H9 (cell line): ENCODE results near the gene ZNF878. TPM values are rescaled to one million over a fixed set of nuclear protein-coding genes. Genes with fewer than 3 reads are reported as not detected.

Experiments
- DNase-seq: peaks from one replicate; pipeline ENCODE4 v3.0.0-alpha.2; 2017
- H2AFZ ChIP-seq: one replicate; pipeline ENCODE4 v1.6.1; 2013; ENCODE audit warnings: mild to moderate bottlenecking, low read length, control low read depth, moderate library complexity
- H2AK5ac ChIP-seq: 2 replicates; pipeline ENCODE4 v1.6.1; 2013; ENCODE audit warnings: low read length, control low read depth, mixed read lengths; ENCODE audit not compliant: insufficient read length
- H2BK120ac ChIP-seq: one replicate; pipeline ENCODE4 v1.6.1; 2013; ENCODE audit warnings: low read depth, mild to moderate bottlenecking, low read length, control low read depth, inconsistent platforms; ENCODE audit not compliant: poor library complexity, severe bottlenecking
- H2BK12ac ChIP-seq: 2 replicates; pipeline ENCODE4 v1.6.1; 2013; ENCODE audit warnings: low read length, control low read depth, mixed read lengths, low read depth; ENCODE audit not compliant: insufficient read length
- H2BK15ac ChIP-seq: 2 replicates; pipeline ENCODE4 v1.6.1; 2013; ENCODE audit warnings: low read depth, low read length, control low read depth
- H2BK20ac ChIP-seq: one replicate; pipeline ENCODE4 v1.6.1; 2013; ENCODE audit warnings: low read depth, mild to moderate bottlenecking, low read length, control low read depth, inconsistent platforms; ENCODE audit not compliant: poor library complexity, severe bottlenecking
- H2BK5ac ChIP-seq: 2 replicates; pipeline ENCODE4 v1.6.1; 2013; ENCODE audit warnings: low read length, control low read depth, mixed read lengths; ENCODE audit not compliant: insufficient read length
- H3K14ac ChIP-seq: 2 replicates; pipeline ENCODE4 v1.6.1; 2013; ENCODE audit warnings: low read length, control low read depth; ENCODE audit not compliant: insufficient read depth
- H3K18ac ChIP-seq: 2 replicates; pipeline ENCODE4 v1.6.1; 2013; ENCODE audit warnings: low read depth, mild to moderate bottlenecking, mixed read lengths, low read length, control low read depth; ENCODE audit not compliant: insufficient read length
- H3K23ac ChIP-seq: 2 replicates; pipeline ENCODE4 v1.6.1; 2013; ENCODE audit warnings: low read length, control low read depth, mixed read lengths, low read depth; ENCODE audit not compliant: insufficient read length
- H3K23me2 ChIP-seq: 2 replicates; pipeline ENCODE4 v1.6.1; 2013; ENCODE audit warnings: low read depth, mild to moderate bottlenecking, mixed read lengths, low read length, control low read depth; ENCODE audit not compliant: insufficient read length, poor library complexity, severe bottlenecking
- H3K27ac ChIP-seq: 2 replicates; pipeline ENCODE4 v1.5.1; 2013; ENCODE audit warnings: low read length, control low read depth, mixed read lengths, low read depth; ENCODE audit not compliant: insufficient read length
- H3K27me3 ChIP-seq: 2 replicates; pipeline ENCODE4 v1.6.1; 2013; ENCODE audit warnings: low read length, control low read depth, inconsistent platforms; ENCODE audit not compliant: insufficient read depth
- H3K4ac ChIP-seq: 2 replicates; pipeline ENCODE4 v1.6.1; 2013; ENCODE audit warnings: low read depth, mild to moderate bottlenecking, control low read depth, inconsistent platforms, low read length, moderate library complexity
- H3K4me1 ChIP-seq: 2 replicates; pipeline ENCODE4 v1.6.1; 2013; ENCODE audit warnings: low read length, control low read depth, inconsistent platforms; ENCODE audit not compliant: insufficient read depth
- H3K4me2 ChIP-seq: 2 replicates; pipeline ENCODE4 v1.6.1; 2013; ENCODE audit warnings: low read length, control low read depth, mixed read lengths; ENCODE audit not compliant: insufficient read length, insufficient read depth
- H3K56ac ChIP-seq: 2 replicates; pipeline ENCODE4 v1.6.1; 2013; ENCODE audit warnings: low read depth, mild to moderate bottlenecking, mixed read lengths, low read length, control low read depth; ENCODE audit not compliant: insufficient read length
- H3K79me1 ChIP-seq: 2 replicates; pipeline ENCODE4 v1.6.1; 2013; ENCODE audit warnings: low read depth, mild to moderate bottlenecking, moderate library complexity, low read length, control low read depth, inconsistent platforms; ENCODE audit not compliant: insufficient read depth, poor library complexity, severe bottlenecking
- H3K79me2 ChIP-seq: 2 replicates; pipeline ENCODE4 v1.6.1; 2013; ENCODE audit warnings: low read length, control low read depth, inconsistent platforms; ENCODE audit not compliant: insufficient read depth
- H3K9ac ChIP-seq: 2 replicates; pipeline ENCODE4 v1.6.1; 2013; ENCODE audit warnings: low read length, control low read depth, mixed read lengths; ENCODE audit not compliant: insufficient read length; ENCODE audit errors: extremely low read depth
- H3K9me3 ChIP-seq: one replicate; pipeline ENCODE4 v1.6.1; 2013; ENCODE audit warnings: low read depth, low read length, inconsistent platforms; ENCODE audit not compliant: control insufficient read depth
- H3T11ph ChIP-seq: one replicate; pipeline ENCODE4 v1.6.1; 2013; ENCODE audit warnings: mild to moderate bottlenecking, low read length, control low read depth, inconsistent platforms
- H4K20me1 ChIP-seq: one replicate; pipeline ENCODE4 v1.6.1; 2013; ENCODE audit not compliant: control insufficient read depth, insufficient read length, insufficient read depth
- H4K5ac ChIP-seq: 2 replicates; pipeline ENCODE4 v1.6.1; 2013; ENCODE audit warnings: low read depth, mild to moderate bottlenecking, mixed read lengths, low read length, control low read depth; ENCODE audit not compliant: insufficient read length
- H4K8ac ChIP-seq: replicated peaks from 2 replicates; pipeline ENCODE4 v1.6.1; 2013; ENCODE audit warnings: low read length, control low read depth, mixed read lengths, low read depth; ENCODE audit not compliant: insufficient read length
- H4K91ac ChIP-seq: 2 replicates; pipeline ENCODE4 v1.6.1; 2013; ENCODE audit warnings: low read depth, mild to moderate bottlenecking, moderate library complexity, mixed read lengths, low read length, control low read depth; ENCODE audit not compliant: insufficient read length
- H3K27ac Mint-ChIP-seq, 3 experiments: 2 replicates in 2 of 3; 3 replicates in 1 of 3; pipeline ENCODE4 v1.8.0; 2020 to 2021; ENCODE audit warnings: mixed read lengths in 3 of 3, mild to moderate bottlenecking in 1 of 3, moderate library complexity in 1 of 3
- H3K27me3 Mint-ChIP-seq: 2 replicates; pipeline ENCODE4 v1.8.0; 2021; ENCODE audit warnings: low read depth, mild to moderate bottlenecking, moderate library complexity, mixed read lengths
- H3K36me3 Mint-ChIP-seq, 3 experiments: 2 replicates in 2 of 3; 3 replicates in 1 of 3; pipeline ENCODE4 v1.8.0; 2020 to 2021; ENCODE audit warnings: low read depth in 3 of 3, mixed read lengths in 3 of 3; ENCODE audit not compliant: insufficient read depth in 1 of 3
- H3K4me1 Mint-ChIP-seq, 2 experiments: 2 replicates each; pipeline ENCODE4 v1.8.0; 2020; ENCODE audit warnings: mixed read lengths in 2 of 2
- H3K4me3 Mint-ChIP-seq, 2 experiments: 2 replicates in 1 of 2; 3 replicates in 1 of 2; pipeline ENCODE4 v1.8.0; 2020 to 2021; ENCODE audit warnings: mild to moderate bottlenecking in 2 of 2, mixed read lengths in 2 of 2, moderate library complexity in 1 of 2
- H3K9me3 Mint-ChIP-seq, 2 experiments: 2 replicates in 1 of 2; 3 replicates in 1 of 2; pipeline ENCODE4 v1.8.0; 2020; ENCODE audit warnings: mild to moderate bottlenecking in 2 of 2, mixed read lengths in 2 of 2, moderate library complexity in 1 of 2
- CTCF ChIP-seq: fragments of 200-600 bp; sonication (generic); conservative IDR thresholded peaks from 3 replicates; pipeline ENCODE4 v1.8.0; 2021; ENCODE audit warnings: antibody characterized with exemption, mild to moderate bottlenecking
- whole genome bisulfite sequencing: extraction: QIAGEN DNeasy Blood & Tissue Kit; methylation state at CpG from one replicate; pipeline ENCODE4 v1.1.7; 2013; ENCODE audit warnings: missing lambda C conversion rate, low lambda C conversion rate, mixed read lengths; ENCODE audit not compliant: insufficient read length; ENCODE audit errors: extremely low coverage; 5-methylcytosine and 5-hydroxymethylcytosine counted together
- total RNA-seq: library from RNA; stranded (reverse); gene quantifications from 2 replicates; pipeline ENCODE4 v1.2.1, GENCODE V29; 2021

The ZNF878 gene
- total RNA-seq, 1 experiment from 2014 or later = 5.4 TPM

- no CpG with 5 or more reads among the region's 68 CpGs for WGBS
Measured at GRCh38 chr19:12035220-12036172, 17.3 kb downstream of the ZNF878 start, which contains the start of gene ZNF433. Gene ZNF433, minus strand, starts transcription at chr19:12035679. Its CDS starts 140 bp downstream, at chr19:12035539.

More at GRCh38 chr19:12035220-12036172, 17.3 kb downstream of the ZNF878 start, which contains the start of gene ZNF433:
- TF ChIP-seq CTCF = no peak
- no peak within 1 kb of the TSS for H4K5ac ChIP-seq
- no peak within 1 kb of the TSS for H3K4ac ChIP-seq
- no peaks in the 10 kb centered on the region for H3K79me2 ChIP-seq
- no peak within 1 kb of the TSS for H4K8ac ChIP-seq
- no peaks in the 10 kb centered on the region for H3K9me3 ChIP-seq
- no peak within 1 kb of the TSS for H2BK120ac ChIP-seq
- no peak within 1 kb of the TSS for H2BK12ac ChIP-seq
- no peak within 1 kb of the TSS for H2BK20ac ChIP-seq
- peaks cover 37% of the 10 kb centered on the region for H3K27me3 Mint-ChIP-seq
- no peak within 1 kb of the TSS for H2BK5ac ChIP-seq
- H2AFZ ChIP-seq = no peak within 1 kb of the TSS
- H3K4me3 Mint-ChIP-seq = peak within 1 kb of the TSS; percentile 78 to 88
- no peaks in the 10 kb centered on the region; the same call in 1 of the 2 replicates for H3K27me3 ChIP-seq
- DNase-seq = peak; percentile 94
- peaks cover 8 to 11% of the 10 kb centered on the region in 2 experiments; a peak in 4 of 5 replicates for H3K9me3 Mint-ChIP-seq
- no peaks in the 10 kb centered on the region for H4K20me1 ChIP-seq
- peaks cover 2 to 25% (median 19%) of the 10 kb centered on the region in 3 experiments; a peak in 5 of 7 replicates for H3K36me3 Mint-ChIP-seq
- H3K23ac ChIP-seq = no peak within 1 kb of the TSS
- H3T11ph ChIP-seq = no peak within 1 kb of the TSS
- H3K79me1 ChIP-seq = no peaks in the 10 kb centered on the region
- no peak within 1 kb of the TSS for H2BK15ac ChIP-seq
- peak within 1 kb of the TSS; percentile 86; the same call in 1 of the 2 replicates for H3K14ac ChIP-seq
- H3K27ac Mint-ChIP-seq = peak within 1 kb of the TSS in 2 of 3 experiments; percentile 70 to 87; a peak in 4 of 7 replicates
- H3K56ac ChIP-seq = no peak within 1 kb of the TSS
- H4K91ac ChIP-seq = no peak within 1 kb of the TSS
- peak within 1 kb of the TSS; percentile 48 for H3K4me2 ChIP-seq
- H3K23me2 ChIP-seq = peaks cover 5% of the 10 kb centered on the region
- no peaks in the 10 kb centered on the region; the same call in 1 of the 2 replicates for H3K4me1 ChIP-seq
- peaks cover 11 to 21% of the 10 kb centered on the region in 2 experiments for H3K4me1 Mint-ChIP-seq
- peak within 1 kb of the TSS; percentile 58 for H3K9ac ChIP-seq
- peak within 1 kb of the TSS; percentile 84 for H3K18ac ChIP-seq
- no peak within 1 kb of the TSS for H2AK5ac ChIP-seq
- H3K27ac ChIP-seq = no peak within 1 kb of the TSS
